Mucosa of descending colon (tissue), 3 donors: ENCODE measurements around the gene AP4E1. TPM values are rescaled to one million over a fixed set of nuclear protein-coding genes. Genes with fewer than 3 reads are reported as not detected.

ENCODE experiments used
- ATAC-seq: fragments of 200-7000 bp; cut with Tn5 transposase; one replicate; pipeline ENCODE4 v1.9.1; 2020; ENCODE audit warnings: mild to moderate bottlenecking, moderate library complexity
- DNase-seq, 3 donors: peaks; one replicate each; pipeline ENCODE4 v3.0.0-alpha.2; 2020
- H3K36me3 ChIP-seq: fragments of 200-600 bp; one replicate; pipeline ENCODE4 v1.8.0; 2021; ENCODE audit warnings: low read depth, mild to moderate bottlenecking
- H3K4me1 ChIP-seq: fragments of 200-600 bp; one replicate; pipeline ENCODE4 v1.8.0; 2021; ENCODE audit warnings: low read depth, mild to moderate bottlenecking
- H3K4me3 ChIP-seq: fragments of 200-600 bp; one replicate; pipeline ENCODE4 v1.8.0; 2021; ENCODE audit warnings: mild to moderate bottlenecking
- H3K9me3 ChIP-seq: fragments of 200-600 bp; one replicate; pipeline ENCODE4 v1.8.0; 2021; ENCODE audit warnings: mild to moderate bottlenecking
- CTCF ChIP-seq: fragments of 200-600 bp; IDR thresholded peaks from one replicate; pipeline ENCODE4 v1.8.0; 2022; ENCODE audit warnings: antibody characterized with exemption, mild to moderate bottlenecking
- intact Hi-C, 2 donors: fragments of 100-400 bp; cut with DNase I in 1 of 2; cut with micrococcal nuclease in 1 of 2; formaldehyde crosslinking; loops; one replicate each; pipeline versions ENCODE4 v1.11.0 to v1.11.1; 2022; cut with DNase I, micrococcal nuclease
- total RNA-seq, 3 donors: library from RNA; stranded (reverse); fragmentation: NEBNext Ultra II Directional in 2 of 3; extraction: Animal tissue kit (Norgen Biotek cat#: 25700) in 2 of 3; gene quantifications; one replicate each; pipeline versions ENCODE4 v1.2.1 to v1.2.4, GENCODE V29; 2021 to 2023
- donor health status: DM: no; HTN: no; CAD: no; lungs with moderate emphysema.
- donor health status: DM: no; HTN: no; CAD: no.
- donor health status: DM: no; HTN: yes; CAD: no.

The AP4E1 gene
- total RNA-seq, 3 donors from 2014 or later, result 9.6 to 11.9 (median 11.6) TPM

GRCh38 chr15:50879016-50879617 lies 29.4 kb upstream of the AP4E1 start:
- Histone ChIP-seq H3K4me3 (no peak overlapping the region), H3K4me1 (peaks cover 12% of the 10 kb centered on the region), H3K36me3 (no peaks in the 10 kb centered on the region), H3K9me3 (no peaks in the 10 kb centered on the region)
- DNase-seq, result no peak
- ATAC-seq, result peak; percentile 47
- no peak for TF ChIP-seq CTCF
- intact Hi-C loops, result loop anchor here (5.0 kb wide), 2 partner anchors 192 to 202 kb away; partner anchors contain the start of gene TRPM7 (in 1 of the 2)

- intact Hi-C loops, result no loop called here
- H3K9me3 ChIP-seq, result no peaks in the 10 kb centered on the region
- no peak for TF ChIP-seq CTCF
- H3K4me1 ChIP-seq, result peaks cover 12% of the 10 kb centered on the region
- DNase-seq (no peak), ATAC-seq (no peak)
- no peak overlapping the region for H3K4me3 ChIP-seq
- H3K36me3 ChIP-seq, result no peaks in the 10 kb centered on the region
These were observed 28.3 kb upstream of the AP4E1 start for GRCh38 chr15:50880206-50880605.

- H3K9me3 ChIP-seq, result no peaks in the 10 kb centered on the region
- H3K4me1 ChIP-seq, result peaks cover 9% of the 10 kb centered on the region
- DNase-seq, result no peak
- no peak for TF ChIP-seq CTCF
- H3K4me3 ChIP-seq, result no peak overlapping the region
- intact Hi-C loops, result no loop called here
- ATAC-seq, result no peak
- H3K36me3 ChIP-seq, result no peaks in the 10 kb centered on the region
These were observed 27.8 kb upstream of the AP4E1 start for GRCh38 chr15:50880651-50881114.

DNA sequence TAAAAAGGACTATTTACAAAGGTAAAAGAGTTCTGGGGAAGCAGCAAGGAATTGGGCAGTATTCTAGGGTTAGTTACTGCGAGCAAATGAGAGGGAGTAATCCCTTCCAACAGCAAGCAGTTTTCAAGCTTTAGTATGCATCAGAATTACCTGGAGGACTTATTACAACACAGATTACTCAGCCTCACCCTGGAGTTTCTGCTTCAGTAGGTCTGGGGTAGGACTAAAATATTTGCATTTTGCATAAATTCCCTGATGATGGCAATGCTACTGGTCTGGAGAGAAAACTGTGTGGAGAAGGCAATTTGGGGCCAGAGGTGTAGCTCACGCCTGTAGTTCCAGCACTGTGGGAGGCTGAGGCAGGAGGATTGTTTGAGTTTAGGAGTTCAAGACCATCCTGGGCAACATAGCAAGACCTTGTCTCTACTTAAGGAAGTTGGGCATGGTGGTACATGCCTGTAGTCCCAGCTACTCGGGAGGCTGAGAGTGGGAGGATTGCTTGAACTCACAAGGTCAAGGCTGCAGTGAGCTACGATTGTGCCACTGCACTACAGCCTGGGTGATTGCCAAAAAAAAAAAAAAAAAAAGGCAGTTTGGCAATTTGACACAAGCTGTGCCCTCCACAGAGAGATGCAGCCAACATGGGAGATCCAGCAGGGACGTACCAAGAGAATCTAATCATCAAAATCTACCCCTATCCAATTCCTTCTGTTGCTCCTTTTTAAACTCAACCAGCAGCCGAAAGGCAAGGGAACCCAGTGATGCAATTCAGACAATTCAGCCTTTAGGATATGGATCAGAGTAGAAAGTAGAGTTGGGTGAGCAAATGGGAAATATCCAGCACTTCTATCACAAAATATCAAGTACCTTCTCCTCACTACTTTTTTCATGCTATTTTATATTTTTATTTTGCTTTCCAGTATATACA lies 27.1 kb upstream of the AP4E1 start:
- intact Hi-C loops, result no loop called here
- ATAC-seq (no peak), DNase-seq (no peak)
- Histone ChIP-seq H3K9me3 (no peaks in the 10 kb centered on the region), H3K4me3 (no peak overlapping the region), H3K36me3 (no peaks in the 10 kb centered on the region), H3K4me1 (peaks cover 5% of the 10 kb centered on the region)
- no peak for TF ChIP-seq CTCF

GRCh38 chr15:50883903-50884302 lies 24.6 kb upstream of the AP4E1 start:
- intact Hi-C loops, result no loop called here
- H3K36me3 ChIP-seq, result no peaks in the 10 kb centered on the region
- H3K4me1 ChIP-seq, result no peaks in the 10 kb centered on the region
- H3K9me3 ChIP-seq, result no peaks in the 10 kb centered on the region
- ATAC-seq (peak; percentile 42), DNase-seq (no peak)
- TF ChIP-seq CTCF, result no peak
- no peak overlapping the region for H3K4me3 ChIP-seq
